Mammary epithelial cell (primary cell): ENCODE results near the gene S100A3.

ENCODE experiments used
- CTCF ChIP-seq, 2 donors: IDR thresholded peaks in 1 of 2; conservative IDR thresholded peaks in 1 of 2; 2 replicates each; pipeline ENCODE4 v1.5.1; 2011 to 2012; ENCODE audit warnings: inconsistent platforms in 2 of 2, low read length in 2 of 2, mild to moderate bottlenecking in 2 of 2, control low read depth in 1 of 2, low read depth in 1 of 2; ENCODE audit not compliant: insufficient read depth in 1 of 2; ENCODE audit errors: extremely low read depth in 1 of 2
- EZH2 ChIP-seq: IDR thresholded peaks from 2 replicates; pipeline ENCODE4 v1.6.1; 2012; ENCODE audit warnings: low read length, inconsistent platforms, borderline replicate concordance

GRCh38 chr1:153526132-153526543 lies 22.9 kb downstream of the S100A3 start:
- TF ChIP-seq CTCF (conservative IDR thresholded peaks at IDR 0.05 in 1 of 2, IDR thresholded peaks at IDR 0.05 in 1 of 2; ENCODE audit: extremely low read depth in 1 of 2, insufficient read depth in 1 of 2, low read depth in 1 of 2, low read length in 2 of 2) (no peak), EZH2 (no peak)
